ENCODE results near the gene PLCH2. TPM values are rescaled to one million over a fixed set of nuclear protein-coding genes. Genes with fewer than 3 reads are reported as not detected.

PLCH2 gene
- total RNA-seq, 2 donors from 2014 or later, result 2.0 to 3.8 TPM

GRCh38 chr1:2538872-2539271 is 62.8 kb downstream of the PLCH2 start:
- no peak overlapping the region for H3K9ac ChIP-seq (ENCODE audit: low read depth in 2 of 2, low read length in 2 of 2)
- peaks cover 20% of the 10 kb centered on the region for H3K4me1 ChIP-seq
- H3K27me3 ChIP-seq, result peaks cover 21% of the 10 kb centered on the region
- no peak for TF ChIP-seq CTCF (IDR thresholded peaks at IDR 0.05)
- H3K9me3 ChIP-seq, result no peaks in the 10 kb centered on the region
- H3K27ac ChIP-seq, result no peak overlapping the region
- intact Hi-C loops (cut with DNase I), result no loop called here
- DNase-seq, result no peak
- H3K36me3 ChIP-seq, result no peaks in the 10 kb centered on the region
- no peak overlapping the region for H3K4me3 ChIP-seq

- Histone ChIP-seq H3K27ac (no peak overlapping the region), H3K36me3 (no peaks in the 10 kb centered on the region), H3K9ac (ENCODE audit: low read depth in 2 of 2, low read length in 2 of 2) (no peak overlapping the region), H3K9me3 (no peaks in the 10 kb centered on the region), H3K4me3 (no peak overlapping the region), H3K4me1 (peaks cover 20% of the 10 kb centered on the region), H3K27me3 (peaks cover 21% of the 10 kb centered on the region)
- TF ChIP-seq CTCF (IDR thresholded peaks at IDR 0.05), result no peak
- no peak for DNase-seq
- intact Hi-C loops (cut with DNase I), result no loop called here
Observed at GRCh38 chr1:2539312-2539907, 63.3 kb downstream of the PLCH2 start.

GRCh38 chr1:2540816-2541492 is 64.9 kb downstream of the PLCH2 start:
- intact Hi-C loops (cut with DNase I), result no loop called here
- H3K27me3 ChIP-seq, result peaks cover 15% of the 10 kb centered on the region
- H3K4me3 ChIP-seq, result no peak overlapping the region
- no peak overlapping the region for H3K9ac ChIP-seq (ENCODE audit: low read depth in 2 of 2, low read length in 2 of 2)
- peaks cover 10% of the 10 kb centered on the region for H3K4me1 ChIP-seq
- H3K36me3 ChIP-seq, result no peaks in the 10 kb centered on the region
- no peaks in the 10 kb centered on the region for H3K9me3 ChIP-seq
- no peak for TF ChIP-seq CTCF (IDR thresholded peaks at IDR 0.05)
- no peak overlapping the region for H3K27ac ChIP-seq
- no peak for DNase-seq

- no peak overlapping the region for H3K4me3 ChIP-seq
- H3K4me1 ChIP-seq, result peaks cover 10% of the 10 kb centered on the region
- H3K9ac ChIP-seq (ENCODE audit: low read depth in 2 of 2, low read length in 2 of 2), result no peak overlapping the region
- H3K36me3 ChIP-seq, result no peaks in the 10 kb centered on the region
- no peaks in the 10 kb centered on the region for H3K9me3 ChIP-seq
- peak; percentile 93 for DNase-seq
- intact Hi-C loops (cut with DNase I), result no loop called here
- no peak overlapping the region for H3K27ac ChIP-seq
- peaks cover 15% of the 10 kb centered on the region for H3K27me3 ChIP-seq
- TF ChIP-seq CTCF (IDR thresholded peaks at IDR 0.05), result no peak
Observed at GRCh38 chr1:2541619-2542245, 65.6 kb downstream of the PLCH2 start.

DNA sequence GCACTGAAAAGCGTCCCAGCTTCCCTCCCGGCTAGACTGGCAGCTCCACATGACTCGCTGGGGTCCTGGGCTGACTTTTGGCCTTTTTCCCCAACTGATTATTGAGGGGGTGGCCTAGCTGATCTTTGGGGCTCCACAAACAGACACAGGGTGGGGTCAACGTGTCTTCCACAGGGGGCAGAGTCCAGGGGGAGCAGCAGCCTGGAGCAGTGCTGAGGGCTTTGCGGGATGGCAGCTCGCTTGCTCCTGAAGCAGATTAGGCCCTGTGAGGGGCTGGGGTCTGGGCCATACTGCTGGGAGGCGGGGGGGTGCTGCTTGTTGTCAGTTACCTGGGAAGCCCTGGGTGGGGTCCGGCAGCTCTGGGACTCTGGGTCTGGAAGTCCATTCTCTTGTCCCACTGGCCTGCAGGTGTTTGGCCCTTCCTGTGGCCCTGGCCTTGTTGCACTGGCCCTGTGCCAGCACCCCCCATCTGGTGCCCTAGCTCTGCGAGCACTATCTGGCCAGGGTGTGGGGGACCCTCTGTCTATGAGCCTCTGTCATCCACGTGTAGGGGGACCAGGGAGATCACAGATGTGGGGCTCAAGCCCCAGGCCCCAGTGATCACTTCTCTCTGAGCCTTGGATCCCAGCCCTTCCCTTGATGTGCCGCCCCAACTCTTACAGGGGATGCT is 66.3 kb downstream of the PLCH2 start:
- Histone ChIP-seq H3K9me3 (no peaks in the 10 kb centered on the region), H3K9ac (ENCODE audit: low read depth in 2 of 2, low read length in 2 of 2) (no peak overlapping the region), H3K27ac (no peak overlapping the region), H3K36me3 (no peaks in the 10 kb centered on the region), H3K27me3 (peaks cover 15% of the 10 kb centered on the region), H3K4me3 (no peak overlapping the region), H3K4me1 (peaks cover 10% of the 10 kb centered on the region)
- TF ChIP-seq CTCF (IDR thresholded peaks at IDR 0.05), result no peak
- intact Hi-C loops (cut with DNase I), result no loop called here
- no peak for DNase-seq
